H9 (cell line): ENCODE measurements around the gene POU5F1. TPM values are rescaled to one million over a fixed set of nuclear protein-coding genes. Genes with fewer than 3 reads are reported as not detected.
A peak's percentile ranks its signal among the peaks of the same experiment; 100 is the strongest.

Experiments used
- DNase-seq: peaks from one replicate; pipeline ENCODE4 v3.0.0-alpha.2; 2017
- H2AFZ ChIP-seq: one replicate; pipeline ENCODE4 v1.6.1; 2013; ENCODE audit warnings: mild to moderate bottlenecking, low read length, control low read depth, moderate library complexity
- H2AK5ac ChIP-seq: 2 replicates; pipeline ENCODE4 v1.6.1; 2013; ENCODE audit warnings: low read length, control low read depth, mixed read lengths; ENCODE audit not compliant: insufficient read length
- H2BK120ac ChIP-seq: one replicate; pipeline ENCODE4 v1.6.1; 2013; ENCODE audit warnings: low read depth, mild to moderate bottlenecking, low read length, control low read depth, inconsistent platforms; ENCODE audit not compliant: poor library complexity, severe bottlenecking
- H2BK12ac ChIP-seq: 2 replicates; pipeline ENCODE4 v1.6.1; 2013; ENCODE audit warnings: low read length, control low read depth, mixed read lengths, low read depth; ENCODE audit not compliant: insufficient read length
- H2BK15ac ChIP-seq: 2 replicates; pipeline ENCODE4 v1.6.1; 2013; ENCODE audit warnings: low read depth, low read length, control low read depth
- H2BK20ac ChIP-seq: one replicate; pipeline ENCODE4 v1.6.1; 2013; ENCODE audit warnings: low read depth, mild to moderate bottlenecking, low read length, control low read depth, inconsistent platforms; ENCODE audit not compliant: poor library complexity, severe bottlenecking
- H2BK5ac ChIP-seq: 2 replicates; pipeline ENCODE4 v1.6.1; 2013; ENCODE audit warnings: low read length, control low read depth, mixed read lengths; ENCODE audit not compliant: insufficient read length
- H3K14ac ChIP-seq: 2 replicates; pipeline ENCODE4 v1.6.1; 2013; ENCODE audit warnings: low read length, control low read depth; ENCODE audit not compliant: insufficient read depth
- H3K18ac ChIP-seq: 2 replicates; pipeline ENCODE4 v1.6.1; 2013; ENCODE audit warnings: low read depth, mild to moderate bottlenecking, mixed read lengths, low read length, control low read depth; ENCODE audit not compliant: insufficient read length
- H3K23ac ChIP-seq: 2 replicates; pipeline ENCODE4 v1.6.1; 2013; ENCODE audit warnings: low read length, control low read depth, mixed read lengths, low read depth; ENCODE audit not compliant: insufficient read length
- H3K23me2 ChIP-seq: 2 replicates; pipeline ENCODE4 v1.6.1; 2013; ENCODE audit warnings: low read depth, mild to moderate bottlenecking, mixed read lengths, low read length, control low read depth; ENCODE audit not compliant: insufficient read length, poor library complexity, severe bottlenecking
- H3K27ac ChIP-seq: 2 replicates; pipeline ENCODE4 v1.5.1; 2013; ENCODE audit warnings: low read length, control low read depth, mixed read lengths, low read depth; ENCODE audit not compliant: insufficient read length
- H3K27me3 ChIP-seq: 2 replicates; pipeline ENCODE4 v1.6.1; 2013; ENCODE audit warnings: low read length, control low read depth, inconsistent platforms; ENCODE audit not compliant: insufficient read depth
- H3K4ac ChIP-seq: 2 replicates; pipeline ENCODE4 v1.6.1; 2013; ENCODE audit warnings: low read depth, mild to moderate bottlenecking, control low read depth, inconsistent platforms, low read length, moderate library complexity
- H3K4me1 ChIP-seq: 2 replicates; pipeline ENCODE4 v1.6.1; 2013; ENCODE audit warnings: low read length, control low read depth, inconsistent platforms; ENCODE audit not compliant: insufficient read depth
- H3K4me2 ChIP-seq: 2 replicates; pipeline ENCODE4 v1.6.1; 2013; ENCODE audit warnings: low read length, control low read depth, mixed read lengths; ENCODE audit not compliant: insufficient read length, insufficient read depth
- H3K56ac ChIP-seq: 2 replicates; pipeline ENCODE4 v1.6.1; 2013; ENCODE audit warnings: low read depth, mild to moderate bottlenecking, mixed read lengths, low read length, control low read depth; ENCODE audit not compliant: insufficient read length
- H3K79me1 ChIP-seq: 2 replicates; pipeline ENCODE4 v1.6.1; 2013; ENCODE audit warnings: low read depth, mild to moderate bottlenecking, moderate library complexity, low read length, control low read depth, inconsistent platforms; ENCODE audit not compliant: insufficient read depth, poor library complexity, severe bottlenecking
- H3K79me2 ChIP-seq: 2 replicates; pipeline ENCODE4 v1.6.1; 2013; ENCODE audit warnings: low read length, control low read depth, inconsistent platforms; ENCODE audit not compliant: insufficient read depth
- H3K9ac ChIP-seq: 2 replicates; pipeline ENCODE4 v1.6.1; 2013; ENCODE audit warnings: low read length, control low read depth, mixed read lengths; ENCODE audit not compliant: insufficient read length; ENCODE audit errors: extremely low read depth
- H3K9me3 ChIP-seq: one replicate; pipeline ENCODE4 v1.6.1; 2013; ENCODE audit warnings: low read depth, low read length, inconsistent platforms; ENCODE audit not compliant: control insufficient read depth
- H3T11ph ChIP-seq: one replicate; pipeline ENCODE4 v1.6.1; 2013; ENCODE audit warnings: mild to moderate bottlenecking, low read length, control low read depth, inconsistent platforms
- H4K20me1 ChIP-seq: one replicate; pipeline ENCODE4 v1.6.1; 2013; ENCODE audit not compliant: control insufficient read depth, insufficient read length, insufficient read depth
- H4K5ac ChIP-seq: 2 replicates; pipeline ENCODE4 v1.6.1; 2013; ENCODE audit warnings: low read depth, mild to moderate bottlenecking, mixed read lengths, low read length, control low read depth; ENCODE audit not compliant: insufficient read length
- H4K8ac ChIP-seq: replicated peaks from 2 replicates; pipeline ENCODE4 v1.6.1; 2013; ENCODE audit warnings: low read length, control low read depth, mixed read lengths, low read depth; ENCODE audit not compliant: insufficient read length
- H4K91ac ChIP-seq: 2 replicates; pipeline ENCODE4 v1.6.1; 2013; ENCODE audit warnings: low read depth, mild to moderate bottlenecking, moderate library complexity, mixed read lengths, low read length, control low read depth; ENCODE audit not compliant: insufficient read length
- H3K27ac Mint-ChIP-seq, 3 experiments: 2 replicates in 2 of 3; 3 replicates in 1 of 3; pipeline ENCODE4 v1.8.0; 2020 to 2021; ENCODE audit warnings: mixed read lengths in 3 of 3, mild to moderate bottlenecking in 1 of 3, moderate library complexity in 1 of 3
- H3K27me3 Mint-ChIP-seq: 2 replicates; pipeline ENCODE4 v1.8.0; 2021; ENCODE audit warnings: low read depth, mild to moderate bottlenecking, moderate library complexity, mixed read lengths
- H3K36me3 Mint-ChIP-seq, 3 experiments: 2 replicates in 2 of 3; 3 replicates in 1 of 3; pipeline ENCODE4 v1.8.0; 2020 to 2021; ENCODE audit warnings: low read depth in 3 of 3, mixed read lengths in 3 of 3; ENCODE audit not compliant: insufficient read depth in 1 of 3
- H3K4me1 Mint-ChIP-seq, 2 experiments: 2 replicates each; pipeline ENCODE4 v1.8.0; 2020; ENCODE audit warnings: mixed read lengths in 2 of 2
- H3K4me3 Mint-ChIP-seq, 2 experiments: 2 replicates in 1 of 2; 3 replicates in 1 of 2; pipeline ENCODE4 v1.8.0; 2020 to 2021; ENCODE audit warnings: mild to moderate bottlenecking in 2 of 2, mixed read lengths in 2 of 2, moderate library complexity in 1 of 2
- H3K9me3 Mint-ChIP-seq, 2 experiments: 2 replicates in 1 of 2; 3 replicates in 1 of 2; pipeline ENCODE4 v1.8.0; 2020; ENCODE audit warnings: mild to moderate bottlenecking in 2 of 2, mixed read lengths in 2 of 2, moderate library complexity in 1 of 2
- CTCF ChIP-seq: fragments of 200-600 bp; sonication (generic); conservative IDR thresholded peaks from 3 replicates; pipeline ENCODE4 v1.8.0; 2021; ENCODE audit warnings: antibody characterized with exemption, mild to moderate bottlenecking
- WGBS: extraction: QIAGEN DNeasy Blood & Tissue Kit; methylation state at CpG from one replicate; pipeline ENCODE4 v1.1.7; 2013; ENCODE audit warnings: missing lambda C conversion rate, low lambda C conversion rate, mixed read lengths; ENCODE audit not compliant: insufficient read length; ENCODE audit errors: extremely low coverage; 5-methylcytosine and 5-hydroxymethylcytosine counted together
- total RNA-seq: library from RNA; stranded (reverse); gene quantifications from 2 replicates; pipeline ENCODE4 v1.2.1, GENCODE V29; 2021

The POU5F1 gene
- total RNA-seq, 1 experiment from 2014 or later: 2,134 TPM

DNA sequence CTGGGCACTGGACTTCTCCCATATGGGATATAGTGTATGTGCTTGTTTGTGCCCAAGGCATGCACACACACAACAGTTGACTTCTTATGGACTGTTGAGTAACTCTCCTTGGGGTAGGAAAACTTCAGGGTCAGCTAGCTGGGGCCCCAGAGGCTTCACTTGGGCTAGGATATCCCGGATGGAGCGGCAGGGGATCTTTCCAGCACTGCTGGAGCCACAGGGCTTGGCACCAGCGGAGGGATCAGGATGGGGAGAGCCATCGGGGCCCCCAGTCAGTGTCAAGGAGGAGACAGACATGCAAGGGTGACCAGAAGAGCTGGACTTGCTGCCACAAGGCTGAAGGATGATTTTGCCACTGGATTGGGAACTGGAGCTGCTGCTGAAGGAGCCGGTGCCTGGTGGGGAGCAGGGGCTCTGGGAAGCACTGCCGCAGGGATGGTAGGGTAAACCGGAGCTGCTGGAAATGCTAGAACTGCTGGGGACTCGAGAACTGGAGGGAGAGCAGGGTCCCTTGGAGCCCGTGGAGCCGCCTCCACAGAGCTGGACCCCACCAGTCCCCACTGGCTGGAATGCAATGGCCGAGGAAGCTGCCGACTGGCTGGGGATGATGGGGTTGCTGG lies 54.4 kb downstream of the POU5F1 start:
- H4K91ac ChIP-seq: no peak overlapping the region
- no peak overlapping the region for H2BK15ac ChIP-seq
- H3K79me2 ChIP-seq: no peaks in the 10 kb centered on the region
- no peak overlapping the region for H4K5ac ChIP-seq
- H3K9me3 ChIP-seq: no peaks in the 10 kb centered on the region
- no peaks in the 10 kb centered on the region for H3K23me2 ChIP-seq
- no peaks in the 10 kb centered on the region for H3K27me3 ChIP-seq
- H2BK120ac ChIP-seq: no peak overlapping the region
- H3K27ac Mint-ChIP-seq: peak overlapping the region in 1 of 3 experiments; percentile 55; a peak in 2 of 7 replicates
- H4K20me1 ChIP-seq: no peaks in the 10 kb centered on the region
- no peak for DNase-seq
- H3K56ac ChIP-seq: no peak overlapping the region
- H3K14ac ChIP-seq: no peak overlapping the region
- H2BK12ac ChIP-seq: no peak overlapping the region
- H3K9ac ChIP-seq: no peak overlapping the region
- H2BK5ac ChIP-seq: no peak overlapping the region
- H3K23ac ChIP-seq: no peak overlapping the region
- no peaks in the 10 kb centered on the region for H3K36me3 Mint-ChIP-seq
- peaks cover 44% of the 10 kb centered on the region for H3K27me3 Mint-ChIP-seq
- TF ChIP-seq CTCF: no peak
- no peak overlapping the region for H3T11ph ChIP-seq
- no peak overlapping the region for H3K18ac ChIP-seq
- H3K27ac ChIP-seq: no peak overlapping the region
- H3K79me1 ChIP-seq: no peaks in the 10 kb centered on the region
- H3K4me2 ChIP-seq: no peak overlapping the region
- H2AFZ ChIP-seq: no peak overlapping the region
- 0 out of 2 replicates have a peak, but pooled peaks cover 7% of the 10 kb centered on the region for H3K4me1 ChIP-seq
- peaks cover 32 to 41% of the 10 kb centered on the region in 2 experiments for H3K4me1 Mint-ChIP-seq
- H3K9me3 Mint-ChIP-seq: no peaks in the 10 kb centered on the region
- H4K8ac ChIP-seq: no peak overlapping the region
- WGBS: no CpG with 5 or more reads among the region's 12 CpGs
- no peak overlapping the region for H2AK5ac ChIP-seq
- H3K4me3 Mint-ChIP-seq: no peak overlapping the region
- no peak overlapping the region for H3K4ac ChIP-seq
- no peak overlapping the region for H2BK20ac ChIP-seq
